Small intestine (tissue), 7 donors: Measurements from ENCODE around the gene ABCC10. TPM values are rescaled to one million over a fixed set of nuclear protein-coding genes. Genes with fewer than 3 reads are reported as not detected.

Experiments used
- DNase-seq, 2 donors: peaks; one replicate each; pipeline versions ENCODE4 v3.0.0 to v3.0.0-alpha.2; 2013
- FAIRE-seq: peaks from 2 replicates; lab custom pipeline; 2012; peaks lifted over from hg19 to GRCh38; lab: Jason Lieb, UNC
- H3K27ac ChIP-seq, 3 donors: one replicate each; pipeline ENCODE4 v1.5.1; 2013; ENCODE audit warnings: low read length in 2 of 3, mild to moderate bottlenecking in 2 of 3, control low read depth in 1 of 3, inconsistent platforms in 1 of 3, low read depth in 1 of 3, moderate library complexity in 1 of 3
- H3K27me3 ChIP-seq, 3 donors: one replicate each; pipeline ENCODE4 v1.6.1; 2013; ENCODE audit warnings: low read length in 3 of 3, inconsistent platforms in 1 of 3; ENCODE audit not compliant: control insufficient read depth in 3 of 3, insufficient read depth in 3 of 3
- H3K36me3 ChIP-seq, 3 donors: one replicate each; pipeline ENCODE4 v1.6.1; 2013; ENCODE audit warnings: low read length in 3 of 3, inconsistent platforms in 1 of 3, low read depth in 1 of 3, mild to moderate bottlenecking in 1 of 3, moderate library complexity in 1 of 3; ENCODE audit not compliant: control insufficient read depth in 3 of 3, insufficient read depth in 2 of 3
- H3K4me1 ChIP-seq, 3 donors: one replicate each; pipeline ENCODE4 v1.6.1; 2013; ENCODE audit warnings: low read length in 2 of 3, inconsistent platforms in 1 of 3, low read depth in 1 of 3, mild to moderate bottlenecking in 1 of 3, moderate library complexity in 1 of 3; ENCODE audit not compliant: control insufficient read depth in 3 of 3, insufficient read depth in 2 of 3
- H3K4me3 ChIP-seq, 3 donors: one replicate each; pipeline ENCODE4 v1.5.1; 2013; ENCODE audit warnings: low read length in 3 of 3, control low read depth in 1 of 3, inconsistent platforms in 1 of 3, low read depth in 1 of 3, mild to moderate bottlenecking in 1 of 3, moderate library complexity in 1 of 3
- H3K9me3 ChIP-seq, 2 donors: one replicate each; pipeline ENCODE4 v1.6.1; 2013; ENCODE audit warnings: low read depth in 1 of 2, low read length in 1 of 2; ENCODE audit not compliant: control insufficient read depth in 2 of 2, insufficient read depth in 1 of 2
- WGBS, 3 donors: extraction: QIAGEN DNeasy Blood & Tissue Kit; methylation state at CpG; one replicate each; pipeline ENCODE4 v1.1.7; 2013; 5-methylcytosine and 5-hydroxymethylcytosine counted together
- polyA plus RNA-seq, 4 donors: library from polyadenylated mRNA; stranded (reverse) in 3 of 4; unstranded in 1 of 4; fragments of 200-250 nt in 3 of 4; fragments of 120-200 nt in 1 of 4; gene quantifications; one replicate each; pipeline versions ENCODE4 v1.2.1 to v1.2.3, GENCODE V29; 2013
- donor health status: healthy with polysubstance abuse.
- donor health status: control.
- donor health status: control.
- donor health status: Bipolar disorder and iron deficiency.
- donor health status: healthy.

ABCC10 gene
- polyA plus RNA-seq, 4 donors, result 15.7 to 31.1 (median 22.2) TPM

- no peak for FAIRE-seq
- H3K27ac ChIP-seq, result peak overlapping the region in 2 of 3 donors; percentile 63 to 78
Measured at GRCh38 chr6:43481075-43481474, 53.7 kb downstream of the ABCC10 start.

DNA sequence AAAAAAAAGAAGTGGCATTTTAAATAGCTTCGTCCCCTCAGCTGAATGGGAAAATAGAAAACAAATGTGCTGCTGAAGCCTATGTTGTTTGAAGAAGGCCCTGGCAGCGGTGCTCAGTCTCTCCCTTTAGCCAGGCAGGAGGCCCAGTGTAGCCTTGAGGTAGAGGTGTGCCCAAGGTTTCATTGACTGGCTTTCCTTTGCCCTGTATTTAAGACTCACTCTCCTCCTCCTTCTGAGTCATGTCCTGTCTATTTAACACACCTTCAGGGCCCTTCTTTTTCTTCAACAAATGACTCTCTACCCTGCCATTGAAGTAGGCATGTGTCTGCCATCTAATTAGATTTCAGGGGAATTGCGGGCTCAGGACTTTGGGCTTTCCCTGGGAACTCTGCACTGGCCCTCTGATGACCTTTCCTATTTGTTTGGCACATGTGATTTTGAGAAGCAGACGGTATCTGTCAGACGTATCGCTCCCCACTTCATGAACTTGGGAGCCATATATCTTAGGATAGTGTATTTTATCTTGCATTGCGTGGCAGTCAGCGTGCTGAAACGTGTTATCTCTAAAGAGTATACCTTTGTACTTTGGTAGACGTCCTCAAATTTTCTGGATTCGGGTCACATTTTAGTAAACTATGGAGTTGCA lies 54.4 kb downstream of the ABCC10 start:
- H3K27me3 ChIP-seq, result no peaks in the 10 kb centered on the region
- H3K4me1 ChIP-seq, result peaks cover 0 to 28% (median 15%) of the 10 kb centered on the region in 3 donors
- peaks cover 0 to 12% (median 0%) of the 10 kb centered on the region in 3 donors for H3K36me3 ChIP-seq
- peak overlapping the region; percentile 17 to 78 (median 66) for H3K27ac ChIP-seq
- peak; percentile 78 to 80 for DNase-seq
- H3K9me3 ChIP-seq, result no peaks in the 10 kb centered on the region
- H3K4me3 ChIP-seq, result no peak overlapping the region
- no peak for FAIRE-seq
- 40 to 70% (median 41%) methylated on average over 11 of the region's 11 CpGs for WGBS, 3 donors

More at GRCh38 chr6:43481075-43481474, 53.7 kb downstream of the ABCC10 start:
- peak in 1 of 2 donors; percentile 17 for DNase-seq
- no peak overlapping the region for H3K4me3 ChIP-seq
- peaks cover 0 to 28% (median 15%) of the 10 kb centered on the region in 3 donors for H3K4me1 ChIP-seq
- H3K9me3 ChIP-seq, result no peaks in the 10 kb centered on the region
- H3K27me3 ChIP-seq, result no peaks in the 10 kb centered on the region
- H3K36me3 ChIP-seq, result peaks cover 0 to 10% (median 0%) of the 10 kb centered on the region in 3 donors
- 82 to 86% (median 85%) methylated on average over 2 of the region's 2 CpGs for WGBS, 3 donors

GRCh38 chr6:43488667-43489276 lies 61.4 kb downstream of the ABCC10 start:
- FAIRE-seq (no peak), DNase-seq (no peak)
- Histone ChIP-seq H3K27ac (no peak overlapping the region), H3K4me3 (no peak overlapping the region), H3K27me3 (no peaks in the 10 kb centered on the region), H3K9me3 (no peaks in the 10 kb centered on the region), H3K4me1 (peaks cover 5 to 27% (median 18%) of the 10 kb centered on the region in 3 donors), H3K36me3 (peaks cover 0 to 37% (median 2%) of the 10 kb centered on the region in 3 donors)
- 75 to 90% (median 77%) methylated on average over 4 of the region's 4 CpGs for WGBS, 3 donors

GRCh38 chr6:43489277-43490072 lies 62.1 kb downstream of the ABCC10 start:
- H3K4me1 ChIP-seq, result peaks cover 5 to 34% (median 21%) of the 10 kb centered on the region in 3 donors
- FAIRE-seq (no peak), DNase-seq (no peak)
- WGBS, 3 donors, result 86 to 93% (median 92%) methylated on average over 12 of the region's 12 CpGs
- no peaks in the 10 kb centered on the region for H3K27me3 ChIP-seq
- no peak overlapping the region for H3K27ac ChIP-seq
- no peak overlapping the region for H3K4me3 ChIP-seq
- H3K9me3 ChIP-seq, result no peaks in the 10 kb centered on the region
- peaks cover 0 to 38% (median 2%) of the 10 kb centered on the region in 3 donors for H3K36me3 ChIP-seq

DNA sequence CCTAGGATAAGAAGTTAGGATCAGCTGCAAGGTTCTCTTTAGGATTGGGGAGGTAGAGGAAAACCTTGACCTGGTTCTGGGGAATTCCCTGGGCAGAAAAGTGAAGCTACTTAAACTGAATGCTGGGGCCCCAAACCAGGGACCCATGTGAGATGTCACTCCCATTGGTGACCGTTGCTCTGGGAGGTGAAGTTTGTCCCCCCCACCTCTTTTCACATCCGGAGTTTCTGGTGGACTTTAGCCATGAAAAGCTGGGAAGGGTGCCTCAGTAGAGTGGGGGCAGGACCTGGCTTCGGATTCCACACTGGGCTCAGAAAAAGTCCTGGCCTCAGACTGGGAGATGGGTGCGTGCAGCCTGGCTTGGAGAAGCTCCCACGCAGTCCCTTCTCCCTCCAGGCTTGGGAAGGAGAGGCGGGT lies 63.2 kb downstream of the ABCC10 start:
- Histone ChIP-seq H3K9me3 (no peaks in the 10 kb centered on the region), H3K27me3 (no peaks in the 10 kb centered on the region), H3K36me3 (peaks cover 0 to 48% (median 2%) of the 10 kb centered on the region in 3 donors), H3K4me3 (no peak overlapping the region), H3K27ac (no peak overlapping the region), H3K4me1 (peaks cover 13 to 44% (median 27%) of the 10 kb centered on the region in 3 donors)
- 33 to 56% (median 34%) methylated on average over 6 of the region's 6 CpGs for WGBS, 3 donors
- DNase-seq (peak; percentile 74 to 78), FAIRE-seq (no peak)

DNA sequence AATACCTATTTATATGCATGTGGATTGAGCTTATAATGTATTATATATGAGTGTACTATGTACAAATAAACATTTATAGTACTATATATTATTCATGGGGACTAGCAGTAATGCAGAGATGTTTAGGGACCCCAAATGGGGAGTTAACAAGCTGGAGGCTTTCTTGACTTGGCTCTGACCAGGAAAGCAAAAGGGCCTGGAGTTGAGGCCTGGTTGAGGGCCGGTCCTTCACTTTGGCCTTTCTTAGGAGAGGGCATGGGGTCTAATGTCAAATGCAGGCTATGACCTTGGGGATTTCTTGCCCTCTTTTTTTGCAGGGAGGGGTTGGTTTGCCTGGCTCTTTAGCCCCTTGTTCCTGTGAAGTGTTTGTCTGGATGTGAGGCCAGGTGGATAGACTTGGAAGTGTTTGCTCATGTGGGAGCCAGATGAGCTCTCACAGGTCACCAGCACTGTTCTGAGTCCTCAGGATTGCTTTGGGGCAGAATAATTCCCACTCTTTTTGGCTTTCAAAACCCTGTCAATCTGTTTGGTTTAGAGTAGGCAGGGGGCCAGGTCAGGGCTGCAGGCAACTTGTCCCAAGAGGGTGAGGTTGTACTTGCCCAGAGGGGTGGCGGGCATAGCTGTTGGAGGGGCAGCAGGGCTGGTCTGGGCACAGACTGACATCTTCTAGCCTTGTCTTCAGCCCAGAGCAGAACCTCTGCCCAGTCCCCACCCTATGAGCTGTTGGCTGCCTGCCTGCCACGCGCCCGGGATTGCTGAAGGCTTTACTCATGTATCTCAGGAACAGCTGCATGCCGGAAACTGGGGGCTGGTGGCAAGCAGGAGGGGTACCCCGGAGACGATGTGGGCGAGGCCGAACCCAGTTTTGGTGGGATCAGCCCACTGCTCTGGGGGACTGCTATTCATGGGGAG lies 64.7 kb downstream of the ABCC10 start:
- Histone ChIP-seq H3K4me3 (no peak overlapping the region), H3K36me3 (peaks cover 0 to 57% (median 0%) of the 10 kb centered on the region in 3 donors), H3K4me1 (peaks cover 13 to 58% (median 27%) of the 10 kb centered on the region in 3 donors), H3K27me3 (no peaks in the 10 kb centered on the region), H3K9me3 (no peaks in the 10 kb centered on the region), H3K27ac (peak overlapping the region in 2 of 3 donors; percentile 79 to 93)
- 14 to 43% (median 36%) methylated on average over 10 of the region's 10 CpGs for WGBS, 3 donors
- FAIRE-seq, result no peak
- DNase-seq, result peak; percentile 59 to 84

GRCh38 chr6:43492673-43493072 lies 65.3 kb downstream of the ABCC10 start:
- FAIRE-seq, result no peak
- peaks cover 13 to 58% (median 27%) of the 10 kb centered on the region in 3 donors for H3K4me1 ChIP-seq
- H3K4me3 ChIP-seq, result no peak overlapping the region
- peak overlapping the region in 2 of 3 donors; percentile 79 to 93 for H3K27ac ChIP-seq
- H3K27me3 ChIP-seq, result no peaks in the 10 kb centered on the region
- H3K36me3 ChIP-seq, result peaks cover 0 to 63% (median 0%) of the 10 kb centered on the region in 3 donors
- 57 to 71% (median 66%) methylated on average over 3 of the region's 3 CpGs for WGBS, 3 donors
- DNase-seq, result no peak
- no peaks in the 10 kb centered on the region for H3K9me3 ChIP-seq
